HG02943 (cell line): ENCODE data around the gene GNAI2.
A peak's percentile ranks its signal among the peaks of the same experiment; 100 is the strongest.
"Not testable (repeated sequence)": the region's sequence is repeated elsewhere in the genome, so short reads cannot be mapped to it uniquely, and the experiment has no call there.

Experiments used
- ATAC-seq: cut with Tn5 transposase; IDR thresholded peaks from one replicate; pipeline ENCODE4 v1.9.1; 2021; ENCODE audit warnings: mild to moderate bottlenecking, low read depth, moderate library complexity; ENCODE audit not compliant: unreplicated experiment

GNAI2 gene

DNA sequence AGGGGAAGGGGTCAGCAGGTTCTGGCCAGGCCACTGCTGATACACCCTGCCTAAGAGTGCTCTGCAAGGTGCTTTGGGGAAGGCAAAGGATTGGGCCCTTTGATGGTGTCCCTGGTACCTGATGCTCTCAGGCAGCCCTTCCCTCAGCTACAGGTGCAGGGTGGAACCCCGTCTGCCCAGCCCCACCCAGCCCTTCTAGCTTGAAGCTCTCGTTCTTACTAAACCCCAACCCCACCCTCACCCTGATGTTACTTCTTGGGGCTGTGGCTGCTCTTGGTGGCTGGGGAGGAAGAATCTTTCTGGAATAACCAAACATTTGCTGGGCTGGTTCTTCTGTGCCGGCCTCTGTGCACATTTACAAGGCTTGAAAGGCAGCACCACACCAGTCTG, 6.4 kb downstream of the GNAI2 start:
- no peak for ATAC-seq

DNA sequence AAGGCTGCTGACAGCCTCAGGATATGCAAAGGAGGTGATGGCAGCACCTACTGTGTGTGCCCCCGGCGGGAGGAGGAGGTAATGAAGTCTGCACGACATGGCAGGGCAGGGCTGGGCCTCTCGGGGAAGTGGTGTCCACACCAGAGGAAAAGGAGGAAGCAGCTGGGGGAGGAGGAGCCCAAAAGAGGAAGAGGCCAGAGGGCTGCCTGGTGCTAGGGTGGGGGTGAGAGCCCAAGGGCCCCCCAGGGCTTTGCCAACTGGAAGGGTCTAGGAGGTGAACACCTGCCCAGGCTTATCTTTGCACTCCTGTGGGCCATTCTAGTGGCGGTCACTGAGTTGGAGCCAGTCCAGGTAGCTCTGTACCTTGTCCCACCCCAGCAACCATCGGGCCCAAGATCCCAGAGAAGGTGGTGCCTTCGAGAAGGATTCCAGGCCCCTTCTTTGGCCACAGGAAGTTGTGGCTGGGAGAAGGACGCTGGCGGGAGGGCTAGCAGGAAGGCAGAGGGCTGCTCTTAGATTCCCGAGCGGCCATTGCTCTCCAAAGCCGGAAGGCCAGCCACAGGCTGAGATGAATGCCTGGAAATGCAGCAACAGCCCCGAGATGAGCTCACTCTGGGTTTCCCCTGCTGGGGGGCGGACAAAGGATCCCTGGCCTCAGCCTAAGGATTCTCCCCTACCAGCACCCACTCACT, 7.0 kb downstream of the GNAI2 start:
- no peak for ATAC-seq

DNA sequence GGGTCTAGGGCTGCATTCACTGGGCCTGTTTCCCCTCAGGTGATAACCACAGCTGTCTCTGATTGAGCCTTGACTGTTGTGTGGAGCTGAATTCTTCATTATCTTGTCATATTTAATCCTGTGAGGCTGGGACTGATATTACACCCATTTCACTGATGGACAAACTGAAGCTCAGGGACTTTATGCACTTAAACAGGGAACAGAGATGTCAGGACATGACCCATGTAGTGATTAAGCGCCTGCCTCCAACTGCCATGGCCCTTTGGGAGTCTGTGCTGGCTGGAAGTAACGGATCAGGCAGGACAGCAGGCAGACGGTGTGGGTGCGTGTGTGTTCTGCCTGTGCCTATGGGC, 7.5 kb downstream of the GNAI2 start:
- ATAC-seq: no peak

DNA sequence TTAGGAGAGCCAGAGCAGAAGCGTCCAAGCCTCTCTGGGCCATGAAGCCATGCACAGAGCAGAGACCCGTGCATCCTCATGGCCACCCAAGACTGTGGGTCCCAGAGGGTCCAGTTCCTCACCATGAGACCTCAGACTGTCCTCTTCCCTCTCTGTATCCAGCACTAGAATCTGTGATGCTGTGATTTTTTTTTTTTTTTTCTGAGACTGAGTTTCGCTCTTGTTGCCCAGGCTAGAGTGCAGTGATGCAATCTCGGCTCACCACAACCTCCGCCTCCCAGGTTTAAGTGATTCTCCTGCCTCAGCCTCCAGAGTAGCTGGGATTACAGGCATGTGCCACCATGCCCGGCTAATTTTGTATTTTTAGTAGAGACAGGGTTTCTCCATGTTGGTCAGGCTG, 8.8 kb downstream of the GNAI2 start:
- not testable (repeated sequence) for ATAC-seq

- no peak for ATAC-seq
Observed at GRCh38 chr3:50245251-50245745, 9.3 kb downstream of the GNAI2 start.

DNA sequence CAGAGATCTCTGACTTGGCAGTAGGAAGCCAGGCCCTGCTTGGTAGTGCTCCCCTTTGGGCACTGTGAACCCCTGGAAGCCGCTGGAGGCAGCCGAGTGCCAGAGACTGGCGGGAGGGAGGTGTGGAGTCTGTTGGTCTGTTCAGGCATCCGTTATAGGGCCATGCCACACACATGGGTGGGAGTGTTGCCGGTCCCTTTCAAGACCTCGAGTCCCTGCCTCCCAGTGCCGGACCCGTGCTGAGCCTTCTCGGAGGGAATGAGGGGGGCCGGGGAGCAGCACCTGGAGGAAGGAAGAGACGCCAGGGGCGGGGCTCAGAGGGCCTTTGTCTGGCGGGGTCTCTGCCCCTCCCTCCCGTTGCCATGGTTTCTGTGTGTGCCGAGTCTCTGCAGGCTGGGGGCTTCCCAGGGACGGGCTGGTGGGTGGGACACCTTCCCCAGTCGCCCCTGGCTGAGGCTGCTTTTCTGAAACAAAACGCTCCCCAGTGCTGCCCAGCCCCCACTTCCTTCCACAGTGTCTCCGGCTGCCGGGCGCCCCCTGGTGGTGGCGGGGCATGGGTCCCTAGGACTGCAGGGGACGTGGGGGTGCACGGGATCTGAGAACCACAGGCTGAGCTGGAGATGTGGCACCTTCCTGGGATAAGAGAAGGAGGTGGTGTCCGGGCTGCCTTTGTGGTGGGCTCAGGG, 10.0 kb downstream of the GNAI2 start:
- peak; percentile 52 for ATAC-seq

- peak; percentile 46 for ATAC-seq
Observed at GRCh38 chr3:50246517-50246954, 10.5 kb downstream of the GNAI2 start.

DNA sequence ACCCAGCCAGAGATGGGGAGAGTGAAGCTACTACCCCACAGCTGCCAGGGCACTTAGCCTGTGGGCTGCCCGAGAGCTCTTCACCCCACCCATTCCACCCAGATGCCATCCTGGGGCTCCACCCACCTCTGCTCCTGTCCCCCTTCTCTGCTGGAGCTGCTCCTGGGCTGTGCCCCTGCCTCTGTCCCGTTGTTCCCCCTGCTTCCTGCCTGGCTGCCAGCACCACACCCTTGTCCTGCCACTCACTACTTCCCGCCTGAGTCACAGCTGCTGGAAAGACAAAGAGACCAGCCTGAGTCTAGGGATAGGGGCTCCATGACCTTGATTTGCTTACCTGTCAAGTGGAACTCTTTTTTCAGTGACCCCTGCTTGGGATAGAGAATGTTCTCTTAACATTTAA, 12.4 kb downstream of the GNAI2 start:
- ATAC-seq: no peak

DNA sequence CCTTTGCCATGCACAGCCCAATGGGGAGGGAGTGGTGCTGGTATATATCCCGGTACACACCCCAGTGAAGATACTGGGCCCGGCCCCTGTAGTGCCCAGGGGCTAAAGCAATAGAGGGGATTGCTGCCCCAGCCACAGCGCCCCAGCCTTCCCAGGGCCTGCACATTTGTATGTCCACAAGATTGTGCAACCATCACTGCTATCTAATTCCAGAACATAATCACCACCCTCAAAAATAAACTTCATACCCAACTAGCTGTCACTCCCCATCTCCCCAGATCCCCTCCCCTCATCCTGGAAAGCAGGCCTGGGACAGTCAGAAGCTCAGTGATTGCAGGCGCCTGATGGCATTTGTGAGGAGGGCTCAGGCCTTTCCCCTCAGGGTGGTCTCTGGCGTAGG, 13.5 kb downstream of the GNAI2 start:
- no peak for ATAC-seq

DNA sequence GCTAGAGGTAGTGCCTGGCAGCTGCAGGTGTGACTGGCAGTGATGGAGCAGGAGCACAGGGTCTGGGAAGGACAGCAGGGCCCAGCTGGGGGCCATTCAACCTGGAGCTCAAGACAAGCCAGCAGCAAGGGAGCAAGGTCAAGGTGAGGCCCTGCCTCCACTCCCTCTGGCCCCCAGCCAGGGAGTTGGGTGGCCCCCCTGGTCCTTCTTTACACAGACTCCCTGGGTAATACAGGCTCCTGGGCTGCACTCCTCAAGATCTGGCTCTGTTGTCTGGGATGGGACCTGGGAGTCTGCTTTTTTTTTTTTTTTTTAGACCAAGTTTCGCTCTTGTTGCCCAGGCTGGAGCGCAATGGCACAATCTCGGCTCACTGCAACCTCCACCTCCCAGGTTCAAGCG, 14.5 kb downstream of the GNAI2 start:
- ATAC-seq: no peak

DNA sequence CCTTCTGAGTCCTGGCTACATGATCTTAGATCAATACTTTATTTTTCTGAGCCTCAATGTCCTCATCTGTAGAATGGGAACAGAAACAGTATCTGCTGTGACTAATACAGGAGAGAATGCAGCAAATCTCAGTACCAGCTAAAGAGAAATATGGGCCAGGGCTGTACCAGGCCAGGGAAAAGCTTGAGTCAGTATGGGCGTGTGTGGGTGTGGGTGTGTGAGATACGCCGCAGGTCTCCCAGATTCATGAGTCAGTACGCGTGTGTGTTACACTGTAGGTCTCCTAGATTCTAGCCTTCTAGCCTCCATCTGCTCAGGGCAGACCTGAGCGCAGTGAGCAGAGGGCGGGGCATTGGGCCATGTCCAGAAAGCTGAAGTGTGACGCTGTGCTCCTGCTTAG, 15.2 kb downstream of the GNAI2 start:
- no peak for ATAC-seq

- no peak for ATAC-seq
Observed at GRCh38 chr3:50254577-50255250, 18.7 kb downstream of the GNAI2 start.

GRCh38 chr3:50255251-50255615, 19.2 kb downstream of the GNAI2 start:
- ATAC-seq: no peak

DNA sequence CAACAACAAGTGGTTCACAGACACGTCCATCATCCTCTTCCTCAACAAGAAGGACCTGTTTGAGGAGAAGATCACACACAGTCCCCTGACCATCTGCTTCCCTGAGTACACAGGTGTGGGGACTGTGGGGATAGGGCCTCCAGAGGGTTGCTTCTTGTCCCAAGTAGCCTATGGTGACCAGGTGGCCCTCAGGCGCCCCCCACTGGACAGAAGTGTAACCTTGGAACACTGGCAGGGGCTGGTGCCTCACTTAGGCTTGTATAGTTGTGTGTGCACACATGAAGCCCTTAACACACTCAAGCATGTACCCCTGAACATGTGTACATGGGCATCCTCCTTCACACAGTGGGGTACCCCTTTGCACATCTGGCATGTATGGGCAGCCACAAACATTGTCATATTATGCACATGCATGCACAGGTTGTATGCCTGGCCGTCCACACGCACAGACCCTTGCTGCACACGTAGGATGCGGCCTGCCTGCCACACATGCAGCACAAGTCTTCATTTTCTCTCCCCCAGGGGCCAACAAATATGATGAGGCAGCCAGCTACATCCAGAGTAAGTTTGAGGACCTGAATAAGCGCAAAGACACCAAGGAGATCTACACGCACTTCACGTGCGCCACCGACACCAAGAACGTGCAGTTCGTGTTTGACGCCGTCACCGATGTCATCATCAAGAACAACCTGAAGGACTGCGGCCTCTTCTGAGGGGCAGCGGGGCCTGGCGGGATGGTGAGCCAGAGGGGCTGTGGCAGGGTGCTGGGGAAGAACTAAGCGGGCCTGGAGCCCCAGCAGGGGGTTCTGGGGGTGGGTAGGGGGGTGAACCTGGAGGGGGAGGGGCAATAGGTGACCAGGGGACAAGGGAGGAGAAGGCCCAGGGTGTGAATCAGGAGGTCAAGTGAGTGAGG, 21.2 kb downstream of the GNAI2 start:
- ATAC-seq: no peak

GRCh38 chr3:50258029-50258680, 22.2 kb downstream of the GNAI2 start:
- no peak for ATAC-seq

DNA sequence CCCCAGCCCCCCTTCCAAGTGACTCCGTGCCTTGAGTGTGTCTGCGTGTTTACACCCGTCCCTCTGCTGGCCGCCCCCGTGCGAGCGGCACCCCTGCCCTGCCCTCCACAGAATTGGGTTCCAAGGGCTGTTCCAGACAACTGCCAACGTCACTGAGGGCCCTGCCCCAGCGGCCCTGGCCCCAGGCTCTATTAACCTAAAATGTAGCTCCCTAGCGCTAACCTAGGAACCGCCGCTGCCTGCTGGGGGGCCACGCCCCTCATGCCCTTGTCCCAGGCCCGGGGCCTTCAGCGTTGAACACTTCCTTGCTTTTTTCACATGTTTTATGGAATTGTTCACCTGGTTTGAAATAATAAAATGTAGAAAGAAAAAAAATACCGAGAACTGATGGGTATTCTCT, 23.0 kb downstream of the GNAI2 start:
- ATAC-seq: no peak

DNA sequence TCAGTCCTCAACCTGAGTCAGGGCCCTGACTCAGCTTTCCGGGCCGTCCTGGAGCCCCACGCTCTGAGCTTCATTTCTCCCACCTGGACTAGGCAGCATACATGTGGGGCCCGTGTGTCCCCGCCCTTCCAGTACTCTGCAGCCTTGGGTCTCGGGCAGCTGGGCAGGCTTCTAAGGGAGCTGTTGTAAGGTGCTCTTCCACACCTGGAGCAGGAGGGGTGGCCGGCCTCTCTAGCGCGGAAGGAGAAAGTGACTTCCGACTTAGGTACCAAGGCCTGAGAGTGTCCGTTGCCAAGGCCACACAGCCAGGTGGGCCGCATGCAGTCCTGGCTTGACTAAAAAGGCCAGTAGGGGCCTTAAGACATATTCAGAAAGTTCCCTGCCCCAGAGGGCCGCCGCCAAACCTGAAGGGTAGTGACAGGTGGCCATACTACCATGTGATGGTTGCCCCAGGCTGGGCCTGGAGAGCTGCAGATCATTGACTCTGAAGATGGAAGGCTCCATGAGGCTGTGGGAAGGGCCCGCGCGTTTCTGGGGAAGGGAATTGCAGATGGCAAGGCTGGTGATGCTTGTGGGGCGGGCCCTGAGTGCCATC, 23.5 kb downstream of the GNAI2 start:
- ATAC-seq: peak; percentile 16

GRCh38 chr3:50260027-50260941, 24.3 kb downstream of the GNAI2 start:
- ATAC-seq: peak; percentile 70

DNA sequence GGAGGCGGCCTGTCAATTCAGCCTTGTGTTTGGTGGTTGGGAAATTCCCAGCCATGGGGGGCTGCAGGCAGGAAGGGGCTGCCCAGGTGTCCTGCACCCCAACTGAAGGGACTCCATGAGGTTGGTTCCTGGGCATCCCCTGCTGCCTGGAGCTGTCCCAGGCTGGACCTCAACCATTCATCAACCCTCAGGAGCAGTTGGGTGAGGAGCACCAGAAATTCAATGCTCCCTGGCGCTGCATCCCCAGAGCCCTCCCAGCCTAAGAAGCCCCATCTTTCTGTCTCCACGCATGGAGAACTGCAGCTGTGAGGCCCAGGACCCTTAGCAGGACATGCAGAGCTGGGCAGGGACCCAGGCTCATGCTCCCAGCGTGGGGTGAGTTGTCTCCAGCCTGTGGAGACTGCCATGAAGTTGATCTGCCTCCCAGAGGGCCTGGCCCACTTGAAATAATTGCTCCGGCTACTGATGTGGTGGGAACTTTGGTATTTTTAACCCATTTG, 25.0 kb downstream of the GNAI2 start:
- no peak for ATAC-seq
